ENCODE data around the gene AQP2.

The AQP2 gene

GRCh38 chr12:49961111-49961922, 10.8 kb downstream of the AQP2 start, which contains the start of gene AQP5:
Gene AQP5, plus strand, starts transcription at chr12:49961872. Its CDS starts 146 bp downstream, at chr12:49962018.
- 5% methylated on average over 111 of the region's 111 CpGs for WGBS
- Histone ChIP-seq H3K27me3 (ENCODE audit: insufficient read depth, low read length) (peaks cover 69% of the 10 kb centered on the region), H3K36me3 (ENCODE audit: insufficient read depth, low read length) (no peaks in the 10 kb centered on the region), H3K4me1 (ENCODE audit: insufficient read depth, low read length) (peaks cover 17% of the 10 kb centered on the region), H3K27ac (ENCODE audit: low read depth, low read length) (no peak within 1 kb of the TSS), H3K9me3 (ENCODE audit: insufficient read depth, low read depth, low read length) (no peaks in the 10 kb centered on the region), H3K4me3 (ENCODE audit: low read length) (peak within 1 kb of the TSS; percentile 55), H3K9ac (ENCODE audit: low read depth, low read length) (no peak within 1 kb of the TSS; the same call in 1 of the 2 replicates)

GRCh38 chr12:49961993-49962764, 11.6 kb downstream of the AQP2 start:
- Histone ChIP-seq H3K9me3 (ENCODE audit: insufficient read depth, low read depth, low read length) (no peaks in the 10 kb centered on the region), H3K4me3 (ENCODE audit: low read length) (peak overlapping the region; percentile 20; the same call in 1 of the 2 replicates), H3K27ac (ENCODE audit: low read depth, low read length) (no peak overlapping the region), H3K36me3 (ENCODE audit: insufficient read depth, low read length) (no peaks in the 10 kb centered on the region), H3K9ac (ENCODE audit: low read depth, low read length) (no peak overlapping the region), H3K4me1 (ENCODE audit: insufficient read depth, low read length) (peaks cover 23% of the 10 kb centered on the region), H3K27me3 (ENCODE audit: insufficient read depth, low read length) (peaks cover 73% of the 10 kb centered on the region)
- 58% methylated on average over 37 of the region's 37 CpGs for WGBS

- H3K36me3 ChIP-seq (ENCODE audit: insufficient read depth, low read length), result no peaks in the 10 kb centered on the region
- WGBS, result 89% methylated on average over 21 of the region's 21 CpGs
- H3K4me1 ChIP-seq (ENCODE audit: insufficient read depth, low read length), result peaks cover 23% of the 10 kb centered on the region
- H3K4me3 ChIP-seq (ENCODE audit: low read length), result no peak overlapping the region
- no peak overlapping the region for H3K27ac ChIP-seq (ENCODE audit: low read depth, low read length)
- H3K27me3 ChIP-seq (ENCODE audit: insufficient read depth, low read length), result peaks cover 72% of the 10 kb centered on the region
- H3K9ac ChIP-seq (ENCODE audit: low read depth, low read length), result no peak overlapping the region
- no peaks in the 10 kb centered on the region for H3K9me3 ChIP-seq (ENCODE audit: insufficient read depth, low read depth, low read length)
Measured at GRCh38 chr12:49962861-49963765, 12.6 kb downstream of the AQP2 start.

GRCh38 chr12:49963976-49964815, 13.7 kb downstream of the AQP2 start:
- peaks cover 20% of the 10 kb centered on the region for H3K4me1 ChIP-seq (ENCODE audit: insufficient read depth, low read length)
- H3K27me3 ChIP-seq (ENCODE audit: insufficient read depth, low read length), result peaks cover 71% of the 10 kb centered on the region
- no peak overlapping the region for H3K9ac ChIP-seq (ENCODE audit: low read depth, low read length)
- no peak overlapping the region for H3K4me3 ChIP-seq (ENCODE audit: low read length)
- no peaks in the 10 kb centered on the region for H3K36me3 ChIP-seq (ENCODE audit: insufficient read depth, low read length)
- no peak overlapping the region for H3K27ac ChIP-seq (ENCODE audit: low read depth, low read length)
- WGBS, result 90% methylated on average over 16 of the region's 17 CpGs
- no peaks in the 10 kb centered on the region for H3K9me3 ChIP-seq (ENCODE audit: insufficient read depth, low read depth, low read length)

GRCh38 chr12:49964849-49965624, 14.5 kb downstream of the AQP2 start:
- H3K9ac ChIP-seq (ENCODE audit: low read depth, low read length), result no peak overlapping the region
- H3K27ac ChIP-seq (ENCODE audit: low read depth, low read length), result no peak overlapping the region
- peaks cover 68% of the 10 kb centered on the region for H3K27me3 ChIP-seq (ENCODE audit: insufficient read depth, low read length)
- WGBS, result 77% methylated on average over 13 of the region's 13 CpGs
- peaks cover 12% of the 10 kb centered on the region for H3K4me1 ChIP-seq (ENCODE audit: insufficient read depth, low read length)
- no peaks in the 10 kb centered on the region for H3K9me3 ChIP-seq (ENCODE audit: insufficient read depth, low read depth, low read length)
- H3K36me3 ChIP-seq (ENCODE audit: insufficient read depth, low read length), result no peaks in the 10 kb centered on the region
- H3K4me3 ChIP-seq (ENCODE audit: low read length), result no peak overlapping the region

GRCh38 chr12:49965836-49966235, 15.3 kb downstream of the AQP2 start:
- Histone ChIP-seq H3K36me3 (ENCODE audit: insufficient read depth, low read length) (no peaks in the 10 kb centered on the region), H3K4me3 (ENCODE audit: low read length) (no peak overlapping the region), H3K27ac (ENCODE audit: low read depth, low read length) (no peak overlapping the region), H3K27me3 (ENCODE audit: insufficient read depth, low read length) (peaks cover 68% of the 10 kb centered on the region), H3K4me1 (ENCODE audit: insufficient read depth, low read length) (peaks cover 7% of the 10 kb centered on the region), H3K9me3 (ENCODE audit: insufficient read depth, low read depth, low read length) (no peaks in the 10 kb centered on the region), H3K9ac (ENCODE audit: low read depth, low read length) (no peak overlapping the region)
- WGBS, result 80% methylated on average over 5 of the region's 6 CpGs

GRCh38 chr12:49966511-49967041, 16.0 kb downstream of the AQP2 start:
- Histone ChIP-seq H3K27me3 (ENCODE audit: insufficient read depth, low read length) (peaks cover 68% of the 10 kb centered on the region), H3K9ac (ENCODE audit: low read depth, low read length) (no peak overlapping the region), H3K27ac (ENCODE audit: low read depth, low read length) (no peak overlapping the region), H3K4me3 (ENCODE audit: low read length) (peak overlapping the region; percentile 22; the same call in 1 of the 2 replicates), H3K9me3 (ENCODE audit: insufficient read depth, low read depth, low read length) (no peaks in the 10 kb centered on the region), H3K36me3 (ENCODE audit: insufficient read depth, low read length) (no peaks in the 10 kb centered on the region), H3K4me1 (ENCODE audit: insufficient read depth, low read length) (peaks cover 7% of the 10 kb centered on the region)
- 51% methylated on average over 14 of the region's 16 CpGs for WGBS

GRCh38 chr12:49967042-49967776, 16.7 kb downstream of the AQP2 start:
- H3K4me1 ChIP-seq (ENCODE audit: insufficient read depth, low read length), result peaks cover 7% of the 10 kb centered on the region
- no peaks in the 10 kb centered on the region for H3K36me3 ChIP-seq (ENCODE audit: insufficient read depth, low read length)
- no peak overlapping the region for H3K27ac ChIP-seq (ENCODE audit: low read depth, low read length)
- peak overlapping the region; percentile 51 for H3K4me3 ChIP-seq (ENCODE audit: low read length)
- H3K9me3 ChIP-seq (ENCODE audit: insufficient read depth, low read depth, low read length), result no peaks in the 10 kb centered on the region
- H3K9ac ChIP-seq (ENCODE audit: low read depth, low read length), result no peak overlapping the region
- 3% methylated on average over 40 of the region's 40 CpGs for WGBS
- H3K27me3 ChIP-seq (ENCODE audit: insufficient read depth, low read length), result peaks cover 64% of the 10 kb centered on the region

- H3K27me3 ChIP-seq (ENCODE audit: insufficient read depth, low read length), result peaks cover 59% of the 10 kb centered on the region
- peaks cover 7% of the 10 kb centered on the region for H3K4me1 ChIP-seq (ENCODE audit: insufficient read depth, low read length)
- H3K9ac ChIP-seq (ENCODE audit: low read depth, low read length), result no peak overlapping the region
- H3K36me3 ChIP-seq (ENCODE audit: insufficient read depth, low read length), result no peaks in the 10 kb centered on the region
- H3K4me3 ChIP-seq (ENCODE audit: low read length), result peak overlapping the region; percentile 51
- no peak overlapping the region for H3K27ac ChIP-seq (ENCODE audit: low read depth, low read length)
- 47% methylated on average over 15 of the region's 15 CpGs for WGBS
- H3K9me3 ChIP-seq (ENCODE audit: insufficient read depth, low read depth, low read length), result no peaks in the 10 kb centered on the region
Measured at GRCh38 chr12:49967777-49968250, 17.3 kb downstream of the AQP2 start.

Measured in HUES64 (cell line).